ENCODE results near the gene PPP4R3C.

The PPP4R3C gene

GRCh38 chrX:27435031-27435430, 28.1 kb downstream of the PPP4R3C start:
- Mint-ChIP-seq H3K36me3 (ENCODE audit: low read depth) (no peaks in the 10 kb centered on the region), H3K27ac (no peak overlapping the region), H3K9me3 (peaks cover 18% of the 10 kb centered on the region), H3K27me3 (ENCODE audit: low read depth, poor library complexity) (peaks cover 2% of the 10 kb centered on the region), H3K4me1 (no peaks in the 10 kb centered on the region), H3K4me3 (no peak overlapping the region)
- DNase-seq = no peak
- no peak for TF ChIP-seq CTCF (IDR thresholded peaks at IDR 0.05)
